Activated CD8-positive, alpha-beta memory T cell treated with anti-CD3 and anti-CD28 coated beads for 24 hours (primary cell): ENCODE data around the gene JMJD8.

Experiments
- DNase-seq: peaks from one replicate; pipeline ENCODE4 v3.0.0-alpha.2; 2020

JMJD8 gene

DNA sequence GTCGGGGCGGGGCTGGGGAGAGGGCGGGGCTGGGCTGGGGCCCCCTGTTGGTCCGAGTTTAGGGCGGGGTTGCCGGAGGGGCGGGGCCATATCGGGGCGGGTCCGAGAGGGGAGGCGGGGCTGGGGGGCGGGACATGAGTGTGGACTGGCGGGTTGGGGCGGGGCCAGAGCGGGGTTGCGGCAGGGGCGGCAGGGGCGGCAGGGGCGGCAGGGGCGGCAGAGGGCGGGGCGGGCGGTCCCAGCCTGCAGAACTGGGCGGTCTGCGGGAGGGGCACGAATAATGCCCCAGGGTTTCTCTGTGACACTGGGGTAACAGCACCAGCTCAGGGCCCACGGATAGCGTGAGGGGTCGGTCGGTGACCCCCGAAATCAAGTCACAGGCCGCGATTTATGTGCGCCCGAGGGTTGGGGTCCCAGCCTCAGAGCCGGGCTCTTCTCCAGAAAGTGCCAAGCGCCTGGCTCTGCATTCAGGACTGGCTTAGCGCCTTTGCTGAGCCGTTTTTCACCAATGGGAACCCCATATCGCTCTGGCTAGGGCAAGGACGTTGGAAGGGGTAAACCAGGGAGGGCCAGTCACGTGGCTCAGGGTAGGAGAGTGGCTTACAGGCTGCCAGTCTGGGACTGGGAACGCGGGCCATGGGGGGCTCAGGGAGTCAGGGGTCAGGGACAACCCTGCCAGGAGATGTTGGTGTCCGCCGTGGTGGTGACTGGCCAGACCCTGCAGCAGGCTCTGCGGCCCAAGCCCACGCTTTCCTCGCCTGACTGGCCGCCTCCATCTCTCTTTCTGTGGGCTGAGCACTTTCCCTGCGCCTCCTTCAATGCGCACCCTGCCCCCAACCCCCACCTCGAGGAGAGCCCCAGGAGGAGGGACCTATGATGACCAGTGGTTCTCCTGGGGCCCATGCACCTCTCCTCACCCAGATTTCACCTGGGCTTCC, 46.8 kb downstream of the JMJD8 start:
- DNase-seq = no peak

GRCh38 chr16:636206-637080, 47.7 kb downstream of the JMJD8 start, which contains the start of gene METTL26:
Gene METTL26, minus strand, starts transcription at chr16:636305. Its CDS starts 15 bp downstream, at chr16:636290.
- DNase-seq = peak; percentile 100

- no peak for DNase-seq
These were observed 48.4 kb downstream of the JMJD8 start for GRCh38 chr16:635573-636205.

DNA sequence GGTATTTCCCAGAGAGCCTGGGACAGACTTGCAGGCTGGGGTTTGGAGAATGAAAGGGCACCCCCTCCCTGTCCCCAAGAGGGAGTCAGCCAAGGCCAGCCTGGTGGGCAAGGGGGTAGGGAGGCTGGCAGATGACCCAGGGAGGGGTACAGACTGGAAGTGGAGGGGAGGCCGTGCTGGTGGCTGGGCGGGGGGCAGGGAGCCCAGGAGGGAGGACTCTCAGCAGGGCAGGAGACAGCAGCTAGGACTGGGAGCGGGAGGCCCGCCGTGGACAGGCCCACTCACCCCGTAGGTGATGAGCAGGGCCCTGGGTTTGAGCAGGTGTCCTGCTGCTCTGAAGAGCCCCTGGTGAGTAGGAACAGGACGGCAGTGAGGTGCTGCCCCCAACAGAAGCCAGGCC, 49.1 kb downstream of the JMJD8 start:
- DNase-seq = no peak

DNA sequence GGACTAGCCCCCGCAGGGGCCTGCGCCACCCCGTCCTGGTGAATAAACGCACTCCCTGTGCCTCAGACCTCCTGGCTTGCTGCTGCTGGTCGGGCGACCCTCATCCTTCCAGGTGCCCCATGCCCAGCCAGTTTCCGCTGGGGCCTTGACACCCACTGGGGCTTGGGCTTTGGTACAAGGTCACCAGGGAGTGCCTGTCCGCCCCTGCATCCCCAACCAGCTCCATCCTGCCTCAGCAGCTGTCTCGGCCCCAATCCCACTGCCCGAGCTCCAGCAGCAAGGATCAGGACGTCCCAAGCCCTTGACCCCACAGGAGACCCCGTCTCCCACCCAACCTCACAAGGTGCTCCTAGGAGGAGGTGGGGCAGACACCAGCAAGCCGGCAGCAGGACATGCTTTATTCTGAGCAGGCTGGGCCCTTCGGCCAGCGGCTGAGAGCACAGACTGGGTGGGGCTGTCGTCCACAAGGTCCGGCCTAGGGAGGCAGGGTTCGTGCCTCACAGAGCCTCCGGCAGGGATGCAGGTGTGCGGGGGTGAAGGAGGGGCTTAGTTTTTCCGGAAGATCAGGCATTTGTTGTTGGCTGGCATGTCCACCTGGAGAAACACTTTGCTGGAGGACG, 50.0 kb downstream of the JMJD8 start:
- no peak for DNase-seq

GRCh38 chr16:633336-634050, 50.6 kb downstream of the JMJD8 start:
- no peak for DNase-seq

DNA sequence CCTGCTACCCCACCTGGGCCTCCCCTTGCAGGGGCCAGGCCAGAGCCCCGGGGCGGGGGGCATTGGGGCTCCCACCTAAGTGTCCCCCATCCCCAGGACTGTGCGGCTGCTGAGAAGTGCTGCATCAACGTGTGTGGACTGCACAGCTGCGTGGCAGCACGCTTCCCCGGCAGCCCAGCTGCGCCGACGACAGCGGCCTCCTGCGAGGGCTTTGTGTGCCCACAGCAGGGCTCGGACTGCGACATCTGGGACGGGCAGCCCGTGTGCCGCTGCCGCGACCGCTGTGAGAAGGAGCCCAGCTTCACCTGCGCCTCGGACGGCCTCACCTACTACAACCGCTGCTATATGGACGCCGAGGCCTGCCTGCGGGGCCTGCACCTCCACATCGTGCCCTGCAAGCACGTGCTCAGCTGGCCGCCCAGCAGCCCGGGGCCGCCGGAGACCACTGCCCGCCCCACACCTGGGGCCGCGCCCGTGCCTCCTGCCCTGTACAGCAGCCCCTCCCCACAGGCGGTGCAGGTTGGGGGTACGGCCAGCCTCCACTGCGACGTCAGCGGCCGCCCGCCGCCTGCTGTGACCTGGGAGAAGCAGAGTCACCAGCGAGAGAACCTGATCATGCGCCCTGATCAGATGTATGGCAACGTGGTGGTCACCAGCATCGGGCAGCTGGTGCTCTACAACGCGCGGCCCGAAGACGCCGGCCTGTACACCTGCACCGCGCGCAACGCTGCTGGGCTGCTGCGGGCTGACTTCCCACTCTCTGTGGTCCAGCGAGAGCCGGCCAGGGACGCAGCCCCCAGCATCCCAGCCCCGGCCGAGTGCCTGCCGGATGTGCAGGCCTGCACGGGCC, 51.4 kb downstream of the JMJD8 start:
- DNase-seq = no peak

- no peak for DNase-seq
These were observed 52.3 kb downstream of the JMJD8 start for GRCh38 chr16:631808-632358.
